ENCODE measurements around the gene RNF225. TPM values are rescaled to one million over a fixed set of nuclear protein-coding genes. Genes with fewer than 3 reads are reported as not detected.

RNF225 gene
- total RNA-seq, 1 experiment from 2014 or later = 1.8 TPM

- TF ChIP-seq KAT7 (CRISPR knock-in tag; IDR thresholded peaks at IDR 0.05; ENCODE audit: borderline replicate concordance) (0 out of 2 replicates have a peak, but pooled peaks have one; percentile 67), CDX4 (CRISPR knock-in tag; IDR thresholded peaks at IDR 0.05; ENCODE audit: borderline replicate concordance) (no peak), AR (CRISPR knock-in tag; IDR thresholded peaks at IDR 0.05) (peak; percentile 60), CREB1 (CRISPR knock-in tag; IDR thresholded peaks at IDR 0.05) (no peak), USF2 (CRISPR knock-in tag; IDR thresholded peaks at IDR 0.05) (no peak; the same call in 1 of the 2 replicates), FOXP4 (CRISPR knock-in tag; IDR thresholded peaks at IDR 0.05) (peak; percentile 32; the same call in 1 of the 2 replicates), ZNF671 (CRISPR knock-in tag; IDR thresholded peaks at IDR 0.05) (peak; percentile 75; the same call in 1 of the 2 replicates), EMX1 (CRISPR knock-in tag; IDR thresholded peaks at IDR 0.05) (peak; percentile 74; the same call in 1 of the 2 replicates)
Measured at GRCh38 chr19:58395979-58396627, 647 bp downstream of the RNF225 start (continued).

- peak; percentile 34 for DNase-seq (ENCODE audit: low spot score)
- Mint-ChIP-seq H3K4me1 (peaks cover 16% of the 10 kb centered on the region), H3K36me3 (peaks cover 27% of the 10 kb centered on the region), H3K9me3 (no peaks in the 10 kb centered on the region), H3K27me3 (ENCODE audit: low read depth) (peaks cover 36% of the 10 kb centered on the region), H3K27ac (no peak overlapping the region), H3K4me3 (peak overlapping the region; percentile 50)
- ChIA-PET CTCF (interaction anchor here (1.1 to 1.7 kb wide), 3 partner anchors 24 to 184 kb away, joined by 3 to 5 read pairs (median 3); partner anchors contain the start of gene ZBTB45), POLR2A (interaction anchor here (0.6 to 1.5 kb wide), 4 partner anchors 12 to 73 kb away, joined by 3 read pairs; partner anchors contain the start of genes ZNF132, ZNF497 and ZNF584)
- TF ChIP-seq MYBL2 (CRISPR knock-in tag; IDR thresholded peaks at IDR 0.05) (peak; percentile 47; the same call in 1 of the 2 replicates), EMX1 (CRISPR knock-in tag; IDR thresholded peaks at IDR 0.05) (no peak)
- no peak for ATAC-seq
Measured at GRCh38 chr19:58396691-58397532, 1.5 kb downstream of the RNF225 start.

- no peak for DNase-seq (ENCODE audit: low spot score)
- peak overlapping the region; percentile 46 for H3K4me3 Mint-ChIP-seq
- no peaks in the 10 kb centered on the region for H3K9me3 Mint-ChIP-seq
- no peak overlapping the region for H3K27ac Mint-ChIP-seq
- POLR2A ChIA-PET = interaction anchor here (0.6 to 1.5 kb wide), 3 partner anchors 11 to 43 kb away, joined by 3 read pairs; partner anchors contain the start of genes ZNF132, ZNF497 and ZNF584
- H3K36me3 Mint-ChIP-seq = peaks cover 24% of the 10 kb centered on the region
- peaks cover 16% of the 10 kb centered on the region for H3K4me1 Mint-ChIP-seq
- ATAC-seq = no peak
- TF ChIP-seq GTF2I (CRISPR knock-in tag; conservative IDR thresholded peaks at IDR 0.05) (no peak), NFYB (CRISPR knock-in tag; conservative IDR thresholded peaks at IDR 0.05; ENCODE audit: low read depth) (no peak), SOX15 (CRISPR knock-in tag; IDR thresholded peaks at IDR 0.05) (no peak), CBFB (CRISPR knock-in tag; IDR thresholded peaks at IDR 0.05; ENCODE audit: low read depth) (no peak), OVOL2 (CRISPR knock-in tag; IDR thresholded peaks at IDR 0.05; ENCODE audit: borderline replicate concordance) (no peak), ZMAT4 (CRISPR knock-in tag; IDR thresholded peaks at IDR 0.05) (no peak), ATF6 (CRISPR knock-in tag; IDR thresholded peaks at IDR 0.05) (no peak), ATF2 (CRISPR knock-in tag; IDR thresholded peaks at IDR 0.05; ENCODE audit: borderline replicate concordance, low read depth) (no peak), GABPB1 (CRISPR knock-in tag; IDR thresholded peaks at IDR 0.05) (no peak)
- CTCF ChIA-PET = interaction anchor here (1.1 kb wide), 1 partner anchor 24 kb away, joined by 3 read pairs; no protein-coding TSS in a partner anchor
- H3K27me3 Mint-ChIP-seq (ENCODE audit: low read depth) = peaks cover 36% of the 10 kb centered on the region
Measured at GRCh38 chr19:58397533-58398037, 2.1 kb downstream of the RNF225 start.
